HepG2 (cell line): Measurements from ENCODE around the gene TSNAXIP1. TPM values are rescaled to one million over a fixed set of nuclear protein-coding genes. Genes with fewer than 3 reads are reported as not detected.

Experiments
- AHDC1 ChIP-seq: sonication (generic); formaldehyde crosslinking; IDR thresholded peaks from 2 replicates; pipeline ENCODE4 v1.5.1; 2020; ENCODE audit warnings: mild to moderate bottlenecking, missing genetic modification reagents, borderline replicate concordance
- ETV6 ChIP-seq: sonication (generic); formaldehyde crosslinking; conservative IDR thresholded peaks from 2 replicates; pipeline ENCODE4 v1.4.0; 2020; ENCODE audit warnings: missing genetic modification reagents
- FOSL1 ChIP-seq: sonication (generic); formaldehyde crosslinking; IDR thresholded peaks from 2 replicates; pipeline ENCODE4 v1.9.0; 2021; ENCODE audit warnings: missing genetic modification reagents, borderline replicate concordance
- GFI1 ChIP-seq: sonication (generic); formaldehyde crosslinking; IDR thresholded peaks from 2 replicates; pipeline ENCODE4 v1.5.0; 2020; ENCODE audit warnings: missing genetic modification reagents, mild to moderate bottlenecking, borderline replicate concordance
- KLF15 ChIP-seq: sonication (generic); formaldehyde crosslinking; IDR thresholded peaks from 2 replicates; pipeline ENCODE4 v1.8.1; 2023; ENCODE audit warnings: borderline replicate concordance, mild to moderate bottlenecking, inconsistent platforms, missing genetic modification reagents, mixed read lengths
- RCOR2 ChIP-seq: IDR thresholded peaks from 2 replicates; pipeline ENCODE4 v1.6.1; 2016; ENCODE audit warnings: missing biosample characterization, missing genetic modification reagents
- SPEN ChIP-seq: sonication (generic); formaldehyde crosslinking; IDR thresholded peaks from 2 replicates; pipeline ENCODE4 v1.5.1; 2020; ENCODE audit warnings: low read depth, mild to moderate bottlenecking, missing genetic modification reagents
- ZNF124 ChIP-seq: sonication (generic); formaldehyde crosslinking; IDR thresholded peaks from 2 replicates; pipeline ENCODE4 v1.4.0; 2020; ENCODE audit warnings: missing genetic modification reagents
- ZNF33A ChIP-seq: sonication (generic); formaldehyde crosslinking; IDR thresholded peaks from 2 replicates; pipeline ENCODE4 v1.5.1; 2020; ENCODE audit warnings: missing genetic modification reagents, mild to moderate bottlenecking, moderate library complexity, borderline replicate concordance
- ZNF431 ChIP-seq: sonication (generic); formaldehyde crosslinking; IDR thresholded peaks from 2 replicates; pipeline ENCODE4 v1.9.0; 2022; ENCODE audit warnings: missing genetic modification reagents, low read depth, mild to moderate bottlenecking, borderline replicate concordance
- ZNF432 ChIP-seq: sonication (generic); formaldehyde crosslinking; IDR thresholded peaks from 2 replicates; pipeline ENCODE4 v1.5.0; 2020; ENCODE audit warnings: missing genetic modification reagents, mild to moderate bottlenecking, borderline replicate concordance
- ZNF891 ChIP-seq: sonication (generic); formaldehyde crosslinking; IDR thresholded peaks from 2 replicates; pipeline ENCODE4 v1.5.0; 2020; ENCODE audit warnings: mild to moderate bottlenecking, missing genetic modification reagents
- polyA plus RNA-seq, 8 experiments: library from polyadenylated mRNA; depleted of rRNA in 3 of 8; stranded (reverse) in 7 of 8; unstranded in 1 of 8; fragments of >200 nt; fragmentation: Illumina TruSeq in 4 of 8; extraction: Trizol in 4 of 8; gene quantifications; 2 replicates each; pipeline versions ENCODE4 v1.2.1 to v1.2.3, GENCODE V29; 2011 to 2016; ENCODE audit warnings: low read depth in 4 of 8, missing spikeins in 1 of 8, mixed read lengths in 1 of 8; ENCODE audit not compliant: insufficient read depth in 1 of 8
- total RNA-seq, 5 experiments: library from RNA; depleted of rRNA; stranded (reverse); fragments of >200 nt; fragmentation: Illumina TruSeq; extraction: Trizol; gene quantifications; 2 replicates each; pipeline ENCODE4 v1.2.3, GENCODE V29; 2016; ENCODE audit warnings: low read depth in 1 of 5
- TF ChIP-seq, protein P1 (sequence below): sonication (generic); formaldehyde crosslinking; IDR thresholded peaks from 2 replicates; pipeline ENCODE4 v1.8.1; 2023; ENCODE audit warnings: missing genetic modification reagents, mild to moderate bottlenecking, borderline replicate concordance
- TF ChIP-seq, protein P2 (sequence below): sonication (generic); formaldehyde crosslinking; IDR thresholded peaks from 2 replicates; pipeline ENCODE4 v1.4.0; 2020; ENCODE audit warnings: missing genetic modification reagents
- TF ChIP-seq, protein P3 (sequence below): sonication (generic); formaldehyde crosslinking; conservative IDR thresholded peaks from 2 replicates; pipeline ENCODE4 v1.4.0; 2020; ENCODE audit warnings: missing genetic modification reagents
- TF ChIP-seq, protein P4 (sequence below): sonication (generic); formaldehyde crosslinking; IDR thresholded peaks from 2 replicates; pipeline ENCODE4 v1.4.0; 2020; ENCODE audit warnings: missing genetic modification reagents, mild to moderate bottlenecking, borderline replicate concordance

TSNAXIP1 gene
- total and polyA plus RNA-seq, 2 of the 13 experiments (the other 11 are each of a cell fraction or from before 2014, with no cell fraction given), result 0.37 to 0.86 TPM

GRCh38 chr16:67805718-67806427, 816 bp upstream of the TSNAXIP1 start (continued):
- TF ChIP-seq, protein P1, sequence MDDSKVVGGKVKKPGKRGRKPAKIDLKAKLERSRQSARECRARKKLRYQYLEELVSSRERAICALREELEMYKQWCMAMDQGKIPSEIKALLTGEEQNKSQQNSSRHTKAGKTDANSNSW (CRISPR knock-in tag), result 0 out of 2 replicates have a peak, but pooled peaks have one; percentile 64
- TF ChIP-seq ETV6 (no peak; the same call in 1 of the 2 replicates), SPEN (CRISPR knock-in tag) (no peak), KLF15 (CRISPR knock-in tag) (0 out of 2 replicates have a peak, but pooled peaks have one; percentile 36), AHDC1 (no peak; the same call in 1 of the 2 replicates), GFI1 (CRISPR knock-in tag) (peak; percentile 4; the same call in 1 of the 2 replicates), ZNF124 (CRISPR knock-in tag) (no peak; the same call in 1 of the 2 replicates), ZNF891 (CRISPR knock-in tag) (0 out of 2 replicates have a peak, but pooled peaks have one; percentile 83), ZNF432 (CRISPR knock-in tag) (no peak), ZNF33A (CRISPR knock-in tag) (no peak), FOSL1 (CRISPR knock-in tag) (no peak), ZNF431 (no peak), RCOR2 (CRISPR knock-in tag) (no peak)
- TF ChIP-seq, protein P2, sequence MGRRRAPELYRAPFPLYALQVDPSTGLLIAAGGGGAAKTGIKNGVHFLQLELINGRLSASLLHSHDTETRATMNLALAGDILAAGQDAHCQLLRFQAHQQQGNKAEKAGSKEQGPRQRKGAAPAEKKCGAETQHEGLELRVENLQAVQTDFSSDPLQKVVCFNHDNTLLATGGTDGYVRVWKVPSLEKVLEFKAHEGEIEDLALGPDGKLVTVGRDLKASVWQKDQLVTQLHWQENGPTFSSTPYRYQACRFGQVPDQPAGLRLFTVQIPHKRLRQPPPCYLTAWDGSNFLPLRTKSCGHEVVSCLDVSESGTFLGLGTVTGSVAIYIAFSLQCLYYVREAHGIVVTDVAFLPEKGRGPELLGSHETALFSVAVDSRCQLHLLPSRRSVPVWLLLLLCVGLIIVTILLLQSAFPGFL (CRISPR knock-in tag), result no peak
- TF ChIP-seq, protein P3, sequence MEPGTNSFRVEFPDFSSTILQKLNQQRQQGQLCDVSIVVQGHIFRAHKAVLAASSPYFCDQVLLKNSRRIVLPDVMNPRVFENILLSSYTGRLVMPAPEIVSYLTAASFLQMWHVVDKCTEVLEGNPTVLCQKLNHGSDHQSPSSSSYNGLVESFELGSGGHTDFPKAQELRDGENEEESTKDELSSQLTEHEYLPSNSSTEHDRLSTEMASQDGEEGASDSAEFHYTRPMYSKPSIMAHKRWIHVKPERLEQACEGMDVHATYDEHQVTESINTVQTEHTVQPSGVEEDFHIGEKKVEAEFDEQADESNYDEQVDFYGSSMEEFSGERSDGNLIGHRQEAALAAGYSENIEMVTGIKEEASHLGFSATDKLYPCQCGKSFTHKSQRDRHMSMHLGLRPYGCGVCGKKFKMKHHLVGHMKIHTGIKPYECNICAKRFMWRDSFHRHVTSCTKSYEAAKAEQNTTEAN, result no peak
- TF ChIP-seq, protein P4, sequence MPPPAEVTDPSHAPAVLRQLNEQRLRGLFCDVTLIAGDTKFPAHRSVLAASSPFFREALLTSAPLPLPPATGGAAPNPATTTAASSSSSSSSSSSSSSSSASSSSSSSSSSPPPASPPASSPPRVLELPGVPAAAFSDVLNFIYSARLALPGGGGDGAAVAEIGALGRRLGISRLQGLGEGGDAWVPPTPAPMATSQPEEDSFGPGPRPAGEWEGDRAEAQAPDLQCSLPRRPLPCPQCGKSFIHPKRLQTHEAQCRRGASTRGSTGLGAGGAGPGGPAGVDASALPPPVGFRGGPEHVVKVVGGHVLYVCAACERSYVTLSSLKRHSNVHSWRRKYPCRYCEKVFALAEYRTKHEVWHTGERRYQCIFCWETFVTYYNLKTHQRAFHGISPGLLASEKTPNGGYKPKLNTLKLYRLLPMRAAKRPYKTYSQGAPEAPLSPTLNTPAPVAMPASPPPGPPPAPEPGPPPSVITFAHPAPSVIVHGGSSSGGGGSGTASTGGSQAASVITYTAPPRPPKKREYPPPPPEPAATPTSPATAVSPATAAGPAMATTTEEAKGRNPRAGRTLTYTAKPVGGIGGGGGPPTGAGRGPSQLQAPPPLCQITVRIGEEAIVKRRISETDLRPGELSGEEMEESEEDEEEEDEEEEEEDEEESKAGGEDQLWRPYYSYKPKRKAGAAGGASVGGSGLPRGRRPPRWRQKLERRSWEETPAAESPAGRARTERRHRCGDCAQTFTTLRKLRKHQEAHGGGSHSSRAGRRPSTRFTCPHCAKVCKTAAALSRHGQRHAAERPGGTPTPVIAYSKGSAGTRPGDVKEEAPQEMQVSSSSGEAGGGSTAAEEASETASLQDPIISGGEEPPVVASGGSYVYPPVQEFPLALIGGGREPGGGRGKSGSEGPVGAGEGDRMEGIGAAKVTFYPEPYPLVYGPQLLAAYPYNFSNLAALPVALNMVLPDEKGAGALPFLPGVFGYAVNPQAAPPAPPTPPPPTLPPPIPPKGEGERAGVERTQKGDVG, result no peak
